Parathyroid adenoma (tissue), 2 donors: ENCODE measurements around the gene P4HTM.

Source experiments
- H2AFZ ChIP-seq: fragments of 300-600 bp; sonication (generic); one replicate; pipeline ENCODE4 v1.7.0; 2017; ENCODE audit warnings: antibody characterized with exemption, mild to moderate bottlenecking
- H3K27ac ChIP-seq: fragments of 300-600 bp; sonication (generic); one replicate; pipeline ENCODE4 v1.7.0; 2017
- H3K27me3 ChIP-seq: fragments of 300-600 bp; sonication (generic); one replicate; pipeline ENCODE4 v1.7.0; 2017; ENCODE audit warnings: low read length; ENCODE audit not compliant: control insufficient read depth, insufficient read depth
- H3K36me3 ChIP-seq: fragments of 300-600 bp; sonication (generic); one replicate; pipeline ENCODE4 v1.7.0; 2017; ENCODE audit warnings: low read length; ENCODE audit not compliant: control insufficient read depth, insufficient read depth
- H3K4me1 ChIP-seq: fragments of 300-600 bp; sonication (generic); one replicate; pipeline ENCODE4 v1.7.0; 2017; ENCODE audit warnings: control low read depth
- H3K4me2 ChIP-seq: fragments of 300-600 bp; sonication (generic); one replicate; pipeline ENCODE4 v1.7.0; 2017; ENCODE audit warnings: low read length
- H3K4me3 ChIP-seq: fragments of 300-600 bp; sonication (generic); one replicate; pipeline ENCODE4 v1.7.0; 2017; ENCODE audit warnings: low read depth, low read length
- H3K79me2 ChIP-seq: fragments of 300-600 bp; sonication (generic); one replicate; pipeline ENCODE4 v1.7.0; 2017; ENCODE audit warnings: control low read depth
- H3K9ac ChIP-seq: fragments of 300-600 bp; sonication (generic); one replicate; pipeline ENCODE4 v1.7.0; 2017; ENCODE audit warnings: mild to moderate bottlenecking
- H3K9me3 ChIP-seq: fragments of 300-600 bp; sonication (generic); one replicate; pipeline ENCODE4 v1.7.0; 2017; ENCODE audit warnings: low read length; ENCODE audit not compliant: control insufficient read depth
- CTCF ChIP-seq: fragments of 300-600 bp; sonication (generic); IDR thresholded peaks from one replicate; pipeline ENCODE4 v1.7.0; 2017; ENCODE audit warnings: antibody characterized with exemption, mild to moderate bottlenecking
- donor health status: primary hyperparathyroidism.

Gene P4HTM, protein sequence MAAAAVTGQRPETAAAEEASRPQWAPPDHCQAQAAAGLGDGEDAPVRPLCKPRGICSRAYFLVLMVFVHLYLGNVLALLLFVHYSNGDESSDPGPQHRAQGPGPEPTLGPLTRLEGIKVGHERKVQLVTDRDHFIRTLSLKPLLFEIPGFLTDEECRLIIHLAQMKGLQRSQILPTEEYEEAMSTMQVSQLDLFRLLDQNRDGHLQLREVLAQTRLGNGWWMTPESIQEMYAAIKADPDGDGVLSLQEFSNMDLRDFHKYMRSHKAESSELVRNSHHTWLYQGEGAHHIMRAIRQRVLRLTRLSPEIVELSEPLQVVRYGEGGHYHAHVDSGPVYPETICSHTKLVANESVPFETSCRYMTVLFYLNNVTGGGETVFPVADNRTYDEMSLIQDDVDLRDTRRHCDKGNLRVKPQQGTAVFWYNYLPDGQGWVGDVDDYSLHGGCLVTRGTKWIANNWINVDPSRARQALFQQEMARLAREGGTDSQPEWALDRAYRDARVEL

DNA sequence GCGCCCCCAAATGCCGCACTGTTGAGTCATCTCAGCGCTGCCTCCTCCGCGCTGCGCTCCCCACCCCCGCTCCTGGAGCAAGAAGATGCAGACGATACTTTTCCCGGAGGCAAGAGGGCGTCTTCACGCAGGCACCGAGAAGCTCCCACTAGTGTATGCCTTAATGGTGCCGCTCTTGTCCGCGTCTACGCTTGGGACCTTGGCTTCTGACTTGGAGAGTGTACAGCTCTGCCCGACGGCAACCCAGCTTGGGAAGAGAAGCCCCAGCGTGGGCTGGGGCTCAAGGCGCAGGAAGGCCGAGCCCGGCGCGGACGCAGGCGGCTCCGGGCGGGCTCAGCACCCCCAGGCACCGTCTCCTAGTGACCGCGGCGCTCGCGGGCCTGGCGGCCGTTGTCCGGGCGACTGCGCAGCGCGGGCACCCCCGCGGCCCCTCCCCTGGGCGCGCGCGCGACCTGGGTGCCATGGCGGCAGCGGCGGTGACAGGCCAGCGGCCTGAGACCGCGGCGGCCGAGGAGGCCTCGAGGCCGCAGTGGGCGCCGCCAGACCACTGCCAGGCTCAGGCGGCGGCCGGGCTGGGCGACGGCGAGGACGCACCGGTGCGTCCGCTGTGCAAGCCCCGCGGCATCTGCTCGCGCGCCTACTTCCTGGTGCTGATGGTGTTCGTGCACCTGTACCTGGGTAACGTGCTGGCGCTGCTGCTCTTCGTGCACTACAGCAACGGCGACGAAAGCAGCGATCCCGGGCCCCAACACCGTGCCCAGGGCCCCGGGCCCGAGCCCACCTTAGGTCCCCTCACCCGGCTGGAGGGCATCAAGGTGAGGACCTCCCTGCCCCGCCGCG lies at the start of gene P4HTM:
TSS of gene P4HTM (plus strand) at position 446 of the 840 bp plus-strand sequence. CDS start at position 462, 16 bp downstream.
- peak within 1 kb of the TSS; percentile 84 for H3K27ac ChIP-seq
- H3K4me1 ChIP-seq = peaks cover 20% of the 10 kb centered on the region

GRCh38 chr3:48945432-48945831 lies 44.6 kb upstream of the P4HTM start:
- TF ChIP-seq CTCF = no peak
- H3K79me2 ChIP-seq = peaks cover 19% of the 10 kb centered on the region
- H3K4me2 ChIP-seq = no peak overlapping the region
- no peak overlapping the region for H3K4me3 ChIP-seq
- no peaks in the 10 kb centered on the region for H3K36me3 ChIP-seq
- no peak overlapping the region for H3K9ac ChIP-seq
- peak overlapping the region; percentile 17 for H3K27ac ChIP-seq
- H3K27me3 ChIP-seq = no peaks in the 10 kb centered on the region
- peaks cover 13% of the 10 kb centered on the region for H3K4me1 ChIP-seq
- no peaks in the 10 kb centered on the region for H3K9me3 ChIP-seq
- H2AFZ ChIP-seq = no peak overlapping the region

More for the DNA sequence above, at the start of gene P4HTM:
- H3K4me2 ChIP-seq = peak within 1 kb of the TSS; percentile 79
- peak; percentile 55 for TF ChIP-seq CTCF
- peaks cover 21% of the 10 kb centered on the region for H3K79me2 ChIP-seq
- H3K4me3 ChIP-seq = peak within 1 kb of the TSS; percentile 65
- H2AFZ ChIP-seq = peak within 1 kb of the TSS; percentile 92
- H3K9ac ChIP-seq = peak within 1 kb of the TSS; percentile 79
- H3K36me3 ChIP-seq = no peaks in the 10 kb centered on the region
- no peaks in the 10 kb centered on the region for H3K27me3 ChIP-seq
- H3K9me3 ChIP-seq = no peaks in the 10 kb centered on the region

DNA sequence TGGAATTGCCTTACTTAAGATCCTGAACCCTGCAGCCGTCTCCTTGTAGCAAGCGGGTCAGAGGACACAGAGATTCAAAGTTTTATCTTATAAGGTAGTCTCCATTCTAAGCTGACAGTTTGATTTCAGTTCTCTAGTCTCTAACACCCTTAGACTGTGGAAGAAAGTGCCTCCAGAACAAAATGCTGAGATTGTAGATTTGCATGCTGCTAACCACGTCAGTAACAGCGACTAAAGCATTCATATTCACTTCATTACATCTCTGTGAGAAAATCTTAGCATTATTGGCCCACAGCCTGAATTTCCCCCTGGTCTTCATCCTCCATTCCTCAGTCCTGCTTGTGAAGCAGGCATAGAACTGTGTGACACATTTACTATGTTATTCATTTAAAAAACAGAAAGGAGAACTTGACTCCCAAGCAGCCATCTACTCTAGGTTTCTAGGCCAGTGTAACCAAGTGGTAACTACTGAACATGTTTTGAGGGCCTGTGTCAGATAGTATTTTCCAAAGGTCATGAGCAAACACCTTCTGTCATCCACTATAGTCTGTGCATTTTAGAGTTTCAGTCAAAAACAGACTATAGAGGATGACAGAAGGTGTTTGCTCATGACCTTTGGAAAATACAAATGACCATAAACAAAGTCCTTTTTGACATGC lies 44.0 kb upstream of the P4HTM start:
- Histone ChIP-seq H3K79me2 (peaks cover 20% of the 10 kb centered on the region), H2AFZ (no peak overlapping the region), H3K27me3 (no peaks in the 10 kb centered on the region), H3K4me1 (peaks cover 13% of the 10 kb centered on the region), H3K9ac (no peak overlapping the region), H3K27ac (peak overlapping the region; percentile 17), H3K4me3 (no peak overlapping the region), H3K36me3 (no peaks in the 10 kb centered on the region), H3K9me3 (no peaks in the 10 kb centered on the region), H3K4me2 (no peak overlapping the region)
- no peak for TF ChIP-seq CTCF

DNA sequence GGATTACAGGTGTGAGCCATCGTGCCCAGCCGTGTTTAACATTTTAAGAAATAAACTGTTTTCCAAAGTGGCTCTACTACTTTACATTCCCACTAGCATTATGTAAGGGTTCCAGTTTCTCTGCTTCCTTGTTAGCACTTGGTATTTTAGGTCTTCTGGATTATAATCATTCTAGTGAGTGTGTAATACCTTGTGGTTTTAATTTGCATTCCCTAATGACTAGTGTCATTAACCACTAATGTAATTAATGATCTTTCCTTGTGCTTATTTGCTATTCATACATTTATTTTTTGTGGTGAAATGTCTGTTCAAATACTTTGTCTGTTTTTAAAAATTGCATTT lies 40.7 kb upstream of the P4HTM start:
- no peaks in the 10 kb centered on the region for H3K36me3 ChIP-seq
- no peak overlapping the region for H3K4me2 ChIP-seq
- peaks cover 13% of the 10 kb centered on the region for H3K4me1 ChIP-seq
- H3K4me3 ChIP-seq = no peak overlapping the region
- no peak overlapping the region for H3K9ac ChIP-seq
- no peaks in the 10 kb centered on the region for H3K27me3 ChIP-seq
- no peaks in the 10 kb centered on the region for H3K9me3 ChIP-seq
- H2AFZ ChIP-seq = no peak overlapping the region
- no peak for TF ChIP-seq CTCF
- H3K79me2 ChIP-seq = peaks cover 28% of the 10 kb centered on the region
- H3K27ac ChIP-seq = no peak overlapping the region
